ENCODE measurements around the gene ZC3H13. TPM values are rescaled to one million over a fixed set of nuclear protein-coding genes. Genes with fewer than 3 reads are reported as not detected.

The ZC3H13 gene
- total RNA-seq, 2 experiments from 2014 or later = 34.1 to 37.7 TPM

DNA sequence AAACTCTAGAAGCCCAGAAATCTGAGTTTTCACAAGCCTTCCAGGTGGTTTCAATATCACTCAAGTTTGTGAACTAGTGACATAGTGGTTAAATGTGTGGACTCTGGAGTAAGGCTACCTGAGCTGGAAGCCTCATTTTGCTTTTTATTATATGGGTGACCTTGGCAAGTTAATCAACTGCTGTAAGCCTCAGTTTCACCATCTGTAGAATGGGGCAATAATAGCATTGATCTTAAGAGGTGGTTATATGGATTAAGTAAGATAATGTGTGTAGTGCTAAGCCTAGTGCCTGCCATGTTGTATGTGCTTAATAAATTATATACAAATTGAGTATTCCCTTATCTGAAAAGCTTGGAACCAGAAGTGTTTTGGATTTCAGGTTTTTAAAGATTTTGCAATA is 135.5 kb downstream of the ZC3H13 start:
- ChIA-PET CTCF (no interaction called here), POLR2A (no interaction called here)
- Mint-ChIP-seq H3K36me3 (ENCODE audit: low read depth) (no peaks in the 10 kb centered on the region), H3K27me3 (peaks cover 5% of the 10 kb centered on the region), H3K9me3 (no peaks in the 10 kb centered on the region), H3K4me1 (no peaks in the 10 kb centered on the region), H3K4me3 (no peak overlapping the region), H3K27ac (no peak overlapping the region)
- DNase-seq = no peak

DNA sequence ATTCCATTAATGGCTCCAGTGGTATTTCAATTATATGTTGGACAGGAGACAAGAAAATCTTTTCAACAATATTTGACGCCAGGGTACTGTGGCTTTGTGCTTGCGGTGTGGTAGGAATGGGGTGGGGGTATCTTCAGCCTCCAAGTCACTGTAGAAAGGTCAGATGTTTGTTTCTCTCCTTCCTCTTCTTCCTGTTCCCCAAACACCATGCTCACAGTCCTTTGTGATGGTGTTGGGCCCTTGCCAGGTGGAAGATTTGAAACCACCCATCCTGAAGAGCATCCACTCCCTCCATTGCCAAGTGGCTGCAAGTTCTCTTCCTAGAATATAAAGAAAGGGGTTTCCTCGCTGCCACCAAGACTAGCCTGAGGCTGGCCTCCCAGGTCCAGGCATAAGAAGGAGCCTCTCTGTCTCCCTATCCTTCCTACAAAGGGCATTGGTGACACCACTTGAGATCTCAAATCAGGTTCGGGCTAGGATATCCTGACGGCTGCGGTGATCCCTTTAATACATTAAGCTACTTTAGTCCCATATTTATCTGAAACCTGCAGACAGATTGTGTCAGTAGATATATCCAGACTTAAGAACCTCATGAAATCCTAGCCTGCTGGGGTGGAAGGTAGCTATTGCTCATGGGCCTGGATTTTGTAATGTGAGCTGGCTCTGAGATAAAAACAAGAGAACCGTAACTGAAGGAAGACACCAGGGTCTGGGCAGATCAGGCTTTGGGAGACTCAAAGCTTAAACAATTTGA is 136.7 kb downstream of the ZC3H13 start:
- no peaks in the 10 kb centered on the region for H3K9me3 Mint-ChIP-seq
- peaks cover 5% of the 10 kb centered on the region for H3K27me3 Mint-ChIP-seq
- ChIA-PET CTCF (no interaction called here), POLR2A (no interaction called here)
- H3K36me3 Mint-ChIP-seq (ENCODE audit: low read depth) = no peaks in the 10 kb centered on the region
- H3K27ac Mint-ChIP-seq = no peak overlapping the region
- DNase-seq = no peak
- no peaks in the 10 kb centered on the region for H3K4me1 Mint-ChIP-seq
- no peak overlapping the region for H3K4me3 Mint-ChIP-seq

DNA sequence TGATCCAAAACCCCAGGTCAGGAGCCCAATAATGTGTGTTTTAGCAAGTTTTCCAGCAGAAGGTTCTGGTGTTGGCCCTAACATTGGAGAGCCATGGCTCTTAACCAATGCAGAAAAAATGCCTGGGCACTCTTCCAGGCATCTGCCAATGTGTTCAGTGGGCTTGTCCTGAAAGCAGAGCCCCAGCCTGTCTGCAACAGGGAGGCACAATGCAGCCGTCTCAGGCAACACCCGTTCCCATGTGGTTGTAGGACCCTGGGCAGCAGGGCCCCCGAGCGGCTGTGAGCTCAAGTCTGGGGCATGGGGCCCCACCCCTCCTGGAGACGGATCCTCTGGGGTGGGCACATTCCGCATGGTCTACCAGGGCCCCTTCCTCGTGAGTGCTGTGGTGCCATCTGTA is 142.9 kb downstream of the ZC3H13 start:
- CTCF ChIA-PET = no interaction called here
- H3K9me3 Mint-ChIP-seq = no peaks in the 10 kb centered on the region
- H3K4me1 Mint-ChIP-seq = no peaks in the 10 kb centered on the region
- H3K4me3 Mint-ChIP-seq = no peak overlapping the region
- no peak overlapping the region for H3K27ac Mint-ChIP-seq
- POLR2A ChIA-PET = no interaction called here
- DNase-seq = no peak
- H3K27me3 Mint-ChIP-seq = peaks cover 2% of the 10 kb centered on the region
- no peaks in the 10 kb centered on the region for H3K36me3 Mint-ChIP-seq (ENCODE audit: low read depth)

DNA sequence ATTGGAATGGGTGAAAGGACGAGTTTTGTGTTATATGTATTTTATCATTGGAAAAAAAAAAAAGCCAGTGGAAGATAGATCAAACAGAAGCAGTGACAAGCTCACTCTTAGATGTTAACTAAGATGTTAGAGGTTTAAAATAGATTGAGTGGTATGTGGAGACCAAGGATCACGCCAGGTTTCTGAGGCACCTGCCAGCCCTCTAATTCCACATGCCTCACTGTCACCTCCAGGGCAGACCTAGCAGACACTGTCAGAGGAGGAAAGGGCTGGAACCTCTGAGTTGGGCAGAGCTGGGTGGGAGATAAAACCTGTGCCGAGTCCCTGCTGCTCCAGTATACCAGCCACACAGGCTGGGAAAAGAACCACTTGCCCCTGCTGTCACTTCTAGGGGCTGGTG is 143.5 kb downstream of the ZC3H13 start:
- Mint-ChIP-seq H3K27me3 (peaks cover 2% of the 10 kb centered on the region), H3K27ac (no peak overlapping the region), H3K4me3 (no peak overlapping the region), H3K9me3 (no peaks in the 10 kb centered on the region), H3K4me1 (no peaks in the 10 kb centered on the region), H3K36me3 (ENCODE audit: low read depth) (no peaks in the 10 kb centered on the region)
- ChIA-PET CTCF (no interaction called here), POLR2A (no interaction called here)
- DNase-seq = no peak

DNA sequence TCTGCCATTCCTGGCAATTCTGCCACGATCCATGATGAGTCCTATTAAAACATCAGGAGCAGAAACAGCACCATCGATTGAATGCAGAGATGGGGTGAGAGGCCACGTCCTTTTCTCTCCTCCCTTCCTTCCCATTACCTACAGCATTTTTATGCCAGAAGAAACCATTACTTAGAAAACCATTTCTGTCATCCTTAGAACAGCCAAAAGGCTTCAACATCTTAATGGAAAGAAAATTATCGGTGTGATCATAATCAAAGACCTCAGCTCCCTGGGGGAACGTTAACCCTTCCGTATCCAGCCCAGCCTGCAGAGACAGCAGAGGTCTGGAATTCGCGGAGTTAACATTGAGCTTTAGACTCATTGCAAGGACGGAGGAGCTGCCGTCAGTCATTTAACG is 145.0 kb downstream of the ZC3H13 start:
- Mint-ChIP-seq H3K9me3 (no peaks in the 10 kb centered on the region), H3K4me1 (no peaks in the 10 kb centered on the region), H3K4me3 (no peak overlapping the region), H3K27ac (no peak overlapping the region), H3K36me3 (ENCODE audit: low read depth) (no peaks in the 10 kb centered on the region), H3K27me3 (peaks cover 2% of the 10 kb centered on the region)
- ChIA-PET POLR2A (no interaction called here), CTCF (no interaction called here)
- no peak for DNase-seq

Other genes starting within 250 kb of the ZC3H13 start
- gene SIAH3, start 201.0 kb downstream of the ZC3H13 start, total RNA-seq = under 1 TPM in 1 of 2 experiments, not detected in 1; 0.03 TPM
- not detected for gene CPB2, start 52.3 kb upstream of the ZC3H13 start, total RNA-seq
- 1,000 to 10,000 TPM; 1,272 to 1,280 TPM for gene LCP1, start 129.4 kb upstream of the ZC3H13 start, total RNA-seq
- gene LRRC63, start 159.2 kb upstream of the ZC3H13 start, total RNA-seq = 1 to 10 TPM in 1 of 2 experiments, under 1 TPM in 1; 0.83 to 1.1 TPM

Data from activated CD4-positive, alpha-beta memory T cell treated with anti-CD3 and anti-CD28 coated beads, Interleukin-2, amount 10 ng/mL, durations not matched to agents 7 days and 5 days (primary cell).